Ascending aorta (tissue), 2 donors: Measurements from ENCODE around the gene SOX8. TPM values are rescaled to one million over a fixed set of nuclear protein-coding genes. Genes with fewer than 3 reads are reported as not detected.

Experiments
- DNase-seq, 2 donors: peaks; one replicate each; pipeline ENCODE4 v3.0.0-alpha.2; 2019; ENCODE audit warnings: low spot score in 2 of 2
- H3K27ac ChIP-seq, 2 donors: fragments of 200-600 bp; sonication (generic); one replicate each; pipeline ENCODE4 v1.5.1; 2016 to 2017; ENCODE audit warnings: mild to moderate bottlenecking in 1 of 2
- H3K27me3 ChIP-seq: fragments of 200-600 bp; sonication (generic); one replicate; pipeline ENCODE4 v1.5.1; 2017
- H3K36me3 ChIP-seq, 2 donors: fragments of 200-600 bp; sonication (generic); one replicate each; pipeline ENCODE4 v1.5.1; 2016
- H3K4me1 ChIP-seq, 2 donors: fragments of 200-600 bp; sonication (generic); one replicate each; pipeline ENCODE4 v1.5.1; 2016 to 2017; ENCODE audit warnings: mild to moderate bottlenecking in 1 of 2
- H3K4me3 ChIP-seq, 2 donors: fragments of 200-600 bp; sonication (generic); one replicate each; pipeline ENCODE4 v1.5.1; 2016 to 2017; ENCODE audit warnings: mild to moderate bottlenecking in 1 of 2
- H3K9me3 ChIP-seq, 2 donors: fragments of 200-600 bp; sonication (generic); one replicate each; pipeline ENCODE4 v1.5.1; 2016
- intact Hi-C: fragments of 100-400 bp; cut with DNase I; formaldehyde crosslinking; loops from one replicate; pipeline ENCODE4 v1.15.1; 2023
- total RNA-seq: library from RNA; depleted of rRNA; stranded (reverse); fragments of >200 nt; gene quantifications from one replicate; pipeline ENCODE4 v1.1.0, GENCODE V29; 2016
- TF ChIP-seq, protein P1 (sequence below), 3 experiments: fragments of 200-600 bp in 2 of 3; fragments of 450-650 bp in 1 of 3; sonication (generic) in 2 of 3; IDR thresholded peaks; one replicate each; pipeline ENCODE4 v1.5.1; 2016 to 2019; ENCODE audit warnings: antibody characterized with exemption in 3 of 3, mild to moderate bottlenecking in 1 of 3, moderate library complexity in 1 of 3

Gene SOX8
- total RNA-seq, 1 donor from 2014 or later: 18.9 TPM

DNA sequence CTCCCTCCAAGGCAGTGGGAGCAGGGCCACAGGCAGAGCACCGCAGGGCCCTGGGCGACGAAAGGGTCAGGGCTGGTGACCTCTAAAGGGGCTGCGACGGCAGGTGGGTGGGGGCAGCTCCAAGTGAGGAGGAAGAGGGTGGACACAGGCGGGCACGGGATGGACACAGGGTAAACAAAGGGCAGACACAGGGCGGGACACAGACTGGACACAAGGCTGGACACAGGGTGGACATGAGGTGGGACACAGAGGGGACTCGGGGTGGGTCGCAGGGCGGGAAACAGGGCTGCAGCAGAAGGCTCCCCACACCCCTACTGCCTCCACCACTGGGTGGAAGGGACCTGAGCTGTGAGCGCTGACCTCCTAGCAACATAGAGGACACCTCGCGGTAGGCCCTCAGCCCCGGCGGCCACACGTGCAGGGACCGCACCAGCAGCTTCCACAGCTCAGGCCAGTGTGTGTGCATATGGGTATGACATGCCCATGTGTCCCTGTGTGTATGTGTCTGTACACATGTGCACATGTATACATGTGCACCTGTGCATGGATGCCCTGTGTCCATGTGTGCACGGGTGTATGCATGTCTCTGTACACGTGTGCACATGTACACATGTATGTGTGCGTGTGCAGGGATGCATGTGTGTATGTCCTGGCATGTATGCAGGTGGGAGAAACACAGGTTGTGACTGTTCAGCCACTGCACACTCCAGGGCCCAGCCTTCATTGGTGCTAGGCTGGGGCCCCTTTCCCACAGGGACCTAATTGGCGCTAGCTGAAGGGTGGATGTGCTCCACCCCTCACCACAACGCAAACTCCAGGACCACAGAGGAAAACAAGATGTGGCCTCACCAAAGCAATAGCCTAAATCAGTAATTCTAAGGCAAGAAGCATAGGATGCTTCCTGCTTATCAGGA, 18.4 kb upstream of the SOX8 start:
- DNase-seq: no peak
- Histone ChIP-seq H3K36me3 (peaks cover 0 to 23% of the 10 kb centered on the region in 2 donors), H3K27me3 (no peaks in the 10 kb centered on the region), H3K4me1 (no peaks in the 10 kb centered on the region), H3K9me3 (no peaks in the 10 kb centered on the region), H3K4me3 (no peak overlapping the region), H3K27ac (no peak overlapping the region)
- TF ChIP-seq, protein P1, sequence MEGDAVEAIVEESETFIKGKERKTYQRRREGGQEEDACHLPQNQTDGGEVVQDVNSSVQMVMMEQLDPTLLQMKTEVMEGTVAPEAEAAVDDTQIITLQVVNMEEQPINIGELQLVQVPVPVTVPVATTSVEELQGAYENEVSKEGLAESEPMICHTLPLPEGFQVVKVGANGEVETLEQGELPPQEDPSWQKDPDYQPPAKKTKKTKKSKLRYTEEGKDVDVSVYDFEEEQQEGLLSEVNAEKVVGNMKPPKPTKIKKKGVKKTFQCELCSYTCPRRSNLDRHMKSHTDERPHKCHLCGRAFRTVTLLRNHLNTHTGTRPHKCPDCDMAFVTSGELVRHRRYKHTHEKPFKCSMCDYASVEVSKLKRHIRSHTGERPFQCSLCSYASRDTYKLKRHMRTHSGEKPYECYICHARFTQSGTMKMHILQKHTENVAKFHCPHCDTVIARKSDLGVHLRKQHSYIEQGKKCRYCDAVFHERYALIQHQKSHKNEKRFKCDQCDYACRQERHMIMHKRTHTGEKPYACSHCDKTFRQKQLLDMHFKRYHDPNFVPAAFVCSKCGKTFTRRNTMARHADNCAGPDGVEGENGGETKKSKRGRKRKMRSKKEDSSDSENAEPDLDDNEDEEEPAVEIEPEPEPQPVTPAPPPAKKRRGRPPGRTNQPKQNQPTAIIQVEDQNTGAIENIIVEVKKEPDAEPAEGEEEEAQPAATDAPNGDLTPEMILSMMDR (IDR thresholded peaks at IDR 0.05): no peak
- intact Hi-C loops: no loop called here

DNA sequence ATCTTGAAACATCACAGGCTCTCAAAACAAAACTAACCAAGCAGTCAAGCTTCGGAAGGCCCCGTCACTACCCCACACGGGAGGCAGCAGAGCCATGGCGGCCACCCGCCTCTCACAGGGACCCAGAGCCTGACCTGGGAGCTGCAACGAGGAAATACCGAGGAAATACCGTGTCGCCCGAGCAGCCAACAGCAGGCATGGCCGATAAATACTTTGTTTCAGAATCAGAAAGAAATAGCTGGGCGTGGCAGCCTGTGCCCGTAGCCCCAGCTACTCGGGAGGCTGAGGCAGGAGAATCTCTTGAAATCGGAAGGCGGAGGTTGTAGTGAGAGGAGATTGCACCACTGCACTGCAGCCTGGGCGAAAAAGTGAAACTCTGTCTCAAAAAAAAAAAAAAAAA, 17.7 kb upstream of the SOX8 start:
- intact Hi-C loops: no loop called here
- no peak overlapping the region for H3K4me3 ChIP-seq
- no peaks in the 10 kb centered on the region for H3K27me3 ChIP-seq
- H3K27ac ChIP-seq: no peak overlapping the region
- peaks cover 0 to 25% of the 10 kb centered on the region in 2 donors for H3K36me3 ChIP-seq
- no peak for DNase-seq
- H3K4me1 ChIP-seq: no peaks in the 10 kb centered on the region
- no peaks in the 10 kb centered on the region for H3K9me3 ChIP-seq
- TF ChIP-seq, protein P1 (IDR thresholded peaks at IDR 0.05): no peak

DNA sequence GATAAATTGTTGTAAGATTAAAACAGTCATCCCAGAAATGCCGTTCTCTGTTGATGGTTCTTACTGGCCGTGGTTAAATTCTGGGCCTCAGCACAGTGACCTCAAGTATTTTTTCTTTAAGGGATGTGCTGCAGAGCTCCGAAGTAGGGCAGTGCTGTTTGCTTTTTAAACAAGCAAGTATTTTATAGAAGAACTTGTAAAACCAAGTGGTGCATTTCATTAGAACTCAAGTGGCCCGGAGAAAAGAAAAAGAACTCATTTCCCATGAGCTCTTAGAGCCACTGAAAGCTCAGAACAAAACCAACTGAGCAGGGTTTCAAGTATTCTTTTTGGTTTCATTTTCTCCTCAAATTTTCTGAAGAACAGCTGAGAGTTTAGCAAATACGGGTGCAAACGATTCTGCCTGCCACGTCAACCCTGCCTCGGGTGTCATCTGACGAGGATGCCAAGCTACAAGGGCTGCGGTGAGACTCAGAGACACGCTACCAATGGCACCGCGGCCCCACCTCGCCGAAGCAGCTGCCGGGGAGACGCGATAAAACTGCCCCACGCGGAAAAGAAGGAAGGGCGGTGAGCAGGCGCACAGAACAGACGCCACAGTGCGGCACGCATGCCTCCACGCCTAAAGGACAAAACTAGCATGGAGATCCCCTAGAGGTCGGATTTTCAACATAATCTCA, 17.1 kb upstream of the SOX8 start:
- Histone ChIP-seq H3K4me3 (no peak overlapping the region), H3K36me3 (peaks cover 0 to 25% of the 10 kb centered on the region in 2 donors), H3K27ac (no peak overlapping the region), H3K27me3 (no peaks in the 10 kb centered on the region), H3K4me1 (peaks cover 2 to 3% of the 10 kb centered on the region in 2 donors), H3K9me3 (no peaks in the 10 kb centered on the region)
- intact Hi-C loops: no loop called here
- no peak for DNase-seq
- TF ChIP-seq, protein P1 (IDR thresholded peaks at IDR 0.05): no peak

DNA sequence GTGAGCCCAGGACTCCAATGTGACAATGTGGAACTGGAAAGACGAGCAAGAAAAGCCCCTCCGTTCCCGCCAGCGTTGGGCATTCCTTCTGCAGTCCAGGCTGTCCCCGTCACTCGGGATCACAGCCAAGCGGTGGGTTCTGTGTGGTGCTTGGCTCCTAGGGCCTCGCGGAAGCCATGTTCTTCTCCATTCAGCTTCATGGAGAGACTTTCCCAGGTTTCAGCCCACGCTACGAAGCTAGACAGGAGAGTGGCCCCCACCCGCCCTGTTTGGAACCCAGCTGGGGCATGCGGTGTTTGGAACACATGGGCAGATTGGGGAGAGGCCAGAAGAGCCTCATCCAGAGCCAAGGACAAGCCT, 16.6 kb upstream of the SOX8 start:
- Histone ChIP-seq H3K36me3 (peaks cover 0 to 25% of the 10 kb centered on the region in 2 donors), H3K9me3 (no peaks in the 10 kb centered on the region), H3K27ac (no peak overlapping the region), H3K27me3 (no peaks in the 10 kb centered on the region), H3K4me1 (peaks cover 7 to 8% of the 10 kb centered on the region in 2 donors), H3K4me3 (no peak overlapping the region)
- TF ChIP-seq, protein P1 (IDR thresholded peaks at IDR 0.05): no peak
- intact Hi-C loops: no loop called here
- DNase-seq: no peak

DNA sequence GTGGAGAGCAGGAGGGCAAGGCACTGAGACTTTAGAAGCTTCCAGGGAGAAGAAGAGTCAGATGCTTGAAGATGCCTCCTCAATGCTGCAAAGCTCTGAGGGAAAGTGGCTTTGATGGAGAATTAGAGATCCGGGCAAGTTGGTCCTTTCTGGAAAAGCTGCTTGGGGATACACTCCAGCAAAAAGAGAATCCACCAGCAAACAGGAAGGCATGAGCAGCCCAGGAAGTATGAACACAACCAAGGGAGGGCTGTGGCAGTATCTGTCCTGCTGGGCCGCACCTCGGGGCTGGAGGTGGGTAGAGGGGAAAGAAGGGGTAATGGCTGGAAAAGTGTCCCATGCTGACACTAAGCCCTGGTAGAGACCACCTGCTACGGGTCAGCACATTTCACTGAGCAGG, 16.1 kb upstream of the SOX8 start:
- TF ChIP-seq, protein P1 (IDR thresholded peaks at IDR 0.05): no peak
- no peak overlapping the region for H3K27ac ChIP-seq
- no peak for DNase-seq
- no peaks in the 10 kb centered on the region for H3K9me3 ChIP-seq
- peaks cover 11% of the 10 kb centered on the region in 2 donors for H3K4me1 ChIP-seq
- H3K36me3 ChIP-seq: peaks cover 0 to 25% of the 10 kb centered on the region in 2 donors
- no peaks in the 10 kb centered on the region for H3K27me3 ChIP-seq
- H3K4me3 ChIP-seq: no peak overlapping the region
- intact Hi-C loops: no loop called here
